GM21786 (cell line): ENCODE results near the gene GP5.

Source experiments
- ATAC-seq: cut with Tn5 transposase; IDR thresholded peaks from one replicate; pipeline ENCODE4 v1.9.1; 2021; ENCODE audit not compliant: unreplicated experiment

Gene GP5

GRCh38 chr3:194399874-194400411 lies 877 bp upstream of the GP5 start:
- no peak for ATAC-seq

- no peak for ATAC-seq
Measured at GRCh38 chr3:194397757-194398312, 1.2 kb downstream of the GP5 start.

- no peak for ATAC-seq
Measured at GRCh38 chr3:194396859-194397756, 2.0 kb downstream of the GP5 start.

GRCh38 chr3:194396539-194396858 lies 2.6 kb downstream of the GP5 start:
- no peak for ATAC-seq

- no peak for ATAC-seq
Measured at GRCh38 chr3:194395778-194396538, 3.1 kb downstream of the GP5 start.

GRCh38 chr3:194395212-194395611 lies 3.9 kb downstream of the GP5 start:
- no peak for ATAC-seq

GRCh38 chr3:194392576-194392975 lies 6.5 kb downstream of the GP5 start:
- ATAC-seq = no peak

- no peak for ATAC-seq
Measured at GRCh38 chr3:194390835-194391234, 8.2 kb downstream of the GP5 start.

GRCh38 chr3:194389269-194389668 lies 9.8 kb downstream of the GP5 start:
- no peak for ATAC-seq

- no peak for ATAC-seq
Measured at GRCh38 chr3:194387926-194388418, 11.1 kb downstream of the GP5 start.

GRCh38 chr3:194387276-194387675 lies 11.8 kb downstream of the GP5 start:
- no peak for ATAC-seq

- no peak for ATAC-seq
Measured at GRCh38 chr3:194386648-194387047, 12.4 kb downstream of the GP5 start.

- no peak for ATAC-seq
Measured at GRCh38 chr3:194386066-194386465, 13.0 kb downstream of the GP5 start.

- ATAC-seq = no peak
Measured at GRCh38 chr3:194384569-194385001, 14.5 kb downstream of the GP5 start.

GRCh38 chr3:194384156-194384555 lies 14.9 kb downstream of the GP5 start:
- ATAC-seq = no peak

- ATAC-seq = no peak
Measured at GRCh38 chr3:194383276-194383940, 15.7 kb downstream of the GP5 start.

- no peak for ATAC-seq
Measured at GRCh38 chr3:194382892-194383223, 16.2 kb downstream of the GP5 start.

- no peak for ATAC-seq
Measured at GRCh38 chr3:194382196-194382891, 16.7 kb downstream of the GP5 start.

GRCh38 chr3:194381460-194381875 lies 17.6 kb downstream of the GP5 start:
- no peak for ATAC-seq

- ATAC-seq = no peak
Measured at GRCh38 chr3:194380326-194380725, 18.7 kb downstream of the GP5 start.
